GM23338 (cell line): Measurements from ENCODE around the gene ZDHHC11B. TPM values are rescaled to one million over a fixed set of nuclear protein-coding genes. Genes with fewer than 3 reads are reported as not detected.
"Not testable (repeated sequence)": the region's sequence is repeated elsewhere in the genome, so short reads cannot be mapped to it uniquely, and the experiment has no call there.

Source experiments
- ATAC-seq: fragments of 200-7000 bp; cut with Tn5 transposase; 3 replicates; pipeline ENCODE4 v1.9.1; 2020
- DNase-seq: peaks from one replicate; pipeline ENCODE4 v3.0.0-alpha.2; 2015; ENCODE audit warnings: low spot score
- H2AFZ ChIP-seq: fragments of 200-600 bp; sonication (generic); 2 replicates; pipeline ENCODE4 v1.8.0; 2016; ENCODE audit warnings: antibody characterized with exemption, mild to moderate bottlenecking, moderate library complexity
- H3F3A ChIP-seq: fragments of 200-600 bp; sonication (generic); replicated peaks from 2 replicates; pipeline ENCODE4 v1.8.0; 2017; ENCODE audit warnings: antibody characterized with exemption, mixed run types, low read depth
- H3K27ac ChIP-seq: fragments of 200-600 bp; sonication (generic); 2 replicates; pipeline ENCODE4 v1.6.1; 2016; ENCODE audit warnings: low read depth
- H3K27me3 ChIP-seq: fragments of 200-600 bp; sonication (generic); 2 replicates; pipeline ENCODE4 v1.8.0; 2016; ENCODE audit warnings: mild to moderate bottlenecking, mixed run types, moderate library complexity; ENCODE audit not compliant: insufficient read depth
- H3K36me3 ChIP-seq: fragments of 200-600 bp; sonication (generic); 2 replicates; pipeline ENCODE4 v1.8.0; 2016; ENCODE audit warnings: mild to moderate bottlenecking; ENCODE audit not compliant: insufficient read depth
- H3K4me1 ChIP-seq: fragments of 200-600 bp; sonication (generic); 2 replicates; pipeline ENCODE4 v1.8.0; 2016; ENCODE audit warnings: mild to moderate bottlenecking, moderate library complexity; ENCODE audit not compliant: insufficient read depth
- H3K4me2 ChIP-seq: fragments of 200-600 bp; sonication (generic); 2 replicates; pipeline ENCODE4 v1.7.1; 2017; ENCODE audit warnings: mixed run types
- H3K4me3 ChIP-seq: fragments of 200-600 bp; sonication (generic); 2 replicates; pipeline ENCODE4 v1.6.1; 2016; ENCODE audit warnings: mixed run types
- H3K79me2 ChIP-seq: fragments of 200-600 bp; sonication (generic); replicated peaks from 2 replicates; pipeline ENCODE4 v1.8.0; 2017; ENCODE audit warnings: mild to moderate bottlenecking; ENCODE audit not compliant: insufficient read depth
- H3K9me2 ChIP-seq: fragments of 200-600 bp; sonication (generic); 2 replicates; pipeline ENCODE4 v1.8.0; 2017; ENCODE audit not compliant: insufficient read depth
- H4K20me1 ChIP-seq: fragments of 200-600 bp; sonication (generic); replicated peaks from 2 replicates; pipeline ENCODE4 v1.8.0; 2017; ENCODE audit warnings: mild to moderate bottlenecking; ENCODE audit not compliant: insufficient read depth
- H3K27ac Mint-ChIP-seq: 2 replicates; pipeline ENCODE4 v1.8.0; 2020; ENCODE audit warnings: inconsistent platforms, mild to moderate bottlenecking, moderate library complexity, mixed read lengths
- H3K27me3 Mint-ChIP-seq: 3 replicates; pipeline ENCODE4 v1.8.0; 2022; ENCODE audit warnings: low read depth, mild to moderate bottlenecking, moderate library complexity, mixed read lengths, inconsistent platforms; ENCODE audit not compliant: insufficient read depth, poor library complexity
- H3K36me3 Mint-ChIP-seq: 3 replicates; pipeline ENCODE4 v1.8.0; 2021; ENCODE audit warnings: low read depth, mild to moderate bottlenecking, inconsistent platforms, moderate library complexity, mixed read lengths
- H3K4me1 Mint-ChIP-seq: 3 replicates; pipeline ENCODE4 v1.8.0; 2020; ENCODE audit warnings: mild to moderate bottlenecking, inconsistent platforms, mixed read lengths
- H3K4me3 Mint-ChIP-seq: 3 replicates; pipeline ENCODE4 v1.8.0; 2021; ENCODE audit warnings: moderate library complexity, mild to moderate bottlenecking, inconsistent platforms, mixed read lengths
- H3K9me3 Mint-ChIP-seq: 3 replicates; pipeline ENCODE4 v1.8.0; 2020; ENCODE audit warnings: moderate library complexity, mild to moderate bottlenecking, inconsistent platforms, mixed read lengths
- polyA plus RNA-seq: library from polyadenylated mRNA; unstranded; fragments of >200 nt; fragmentation: Nextera tagmentation; extraction: Ambion mirVana; gene quantifications from 2 replicates; pipeline ENCODE4 v1.2.1, GENCODE V29; 2016
- total RNA-seq: library from RNA; depleted of rRNA; stranded (reverse); fragments of >200 nt; shearing (Covaris generic); gene quantifications from 2 replicates; pipeline ENCODE4 v1.2.3, GENCODE V29; 2014

Gene ZDHHC11B
- total and polyA plus RNA-seq, 2 experiments from 2014 or later = 0.89 to 1.2 TPM

DNA sequence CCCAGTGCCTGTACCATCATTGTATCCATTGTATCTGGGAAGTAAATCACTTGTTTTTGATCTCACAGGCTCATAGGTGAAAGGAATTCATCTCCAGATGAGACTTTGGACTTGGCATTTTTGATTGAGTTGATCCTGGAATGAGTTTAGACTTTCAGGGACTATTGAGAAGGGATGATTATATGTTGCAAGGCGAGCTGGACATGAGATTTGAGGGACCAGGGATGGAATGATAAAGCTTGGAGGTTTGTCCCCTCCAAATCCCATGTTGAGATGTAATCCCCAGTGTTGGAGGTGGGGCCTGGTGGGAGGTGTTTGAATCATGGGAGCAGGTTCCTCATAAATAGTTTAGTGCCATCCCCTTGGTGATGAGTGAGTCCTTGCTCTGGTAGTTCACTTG is 10.4 kb upstream of the ZDHHC11B start:
- H3K4me3 Mint-ChIP-seq = not testable (repeated sequence)

GRCh38 chr5:788703-789102 is 4.2 kb upstream of the ZDHHC11B start:
- H4K20me1 ChIP-seq, H3F3A ChIP-seq, H3K79me2 ChIP-seq, H3K4me2 ChIP-seq, H3K4me3 Mint-ChIP-seq, H2AFZ ChIP-seq, H3K27me3 ChIP-seq, H3K9me2 ChIP-seq, H3K27ac ChIP-seq, H3K27ac Mint-ChIP-seq, DNase-seq, ATAC-seq, H3K36me3 ChIP-seq, H3K4me3 ChIP-seq, H3K4me1 Mint-ChIP-seq: not testable (repeated sequence)
- Mint-ChIP-seq H3K27me3 (peaks cover 13% of the 10 kb centered on the region), H3K9me3 (peaks cover 46% of the 10 kb centered on the region), H3K36me3 (peaks cover 45% of the 10 kb centered on the region)
- peaks cover 11% of the 10 kb centered on the region for H3K4me1 ChIP-seq

More for the DNA sequence above, 10.4 kb upstream of the ZDHHC11B start:
- not testable (repeated sequence) for H3K9me2 ChIP-seq, DNase-seq, H4K20me1 ChIP-seq, H3K36me3 ChIP-seq, H3K27ac ChIP-seq, ATAC-seq, H2AFZ ChIP-seq, H3K27me3 Mint-ChIP-seq, H3K79me2 ChIP-seq, H3F3A ChIP-seq, H3K27me3 ChIP-seq, H3K4me2 ChIP-seq, H3K27ac Mint-ChIP-seq, H3K4me3 ChIP-seq
- H3K4me1 ChIP-seq = peaks cover 11% of the 10 kb centered on the region
- peaks cover 55% of the 10 kb centered on the region for H3K36me3 Mint-ChIP-seq
- peaks cover 46% of the 10 kb centered on the region for H3K9me3 Mint-ChIP-seq
- H3K4me1 Mint-ChIP-seq = peaks cover 14% of the 10 kb centered on the region

DNA sequence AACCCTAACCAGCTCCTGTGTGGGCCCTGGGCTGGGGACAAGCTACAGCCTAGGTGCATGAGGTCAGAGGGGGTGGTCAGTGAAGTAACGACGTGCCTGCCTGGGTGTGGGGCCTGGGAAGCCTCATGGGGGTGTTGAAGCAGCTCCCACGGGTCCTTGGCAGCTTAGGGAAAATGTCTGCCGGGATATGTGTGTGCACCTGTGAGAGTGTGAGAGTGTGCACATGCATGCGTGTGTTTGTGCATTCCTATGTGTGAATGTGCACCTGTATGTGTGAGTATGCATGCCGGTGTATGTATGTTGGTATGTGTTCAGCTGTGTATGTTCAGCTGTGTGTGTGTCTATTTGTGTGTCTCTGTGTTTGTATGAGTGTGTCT is 3.3 kb upstream of the ZDHHC11B start:
- H3K4me2 ChIP-seq, H3K4me1 Mint-ChIP-seq, H3F3A ChIP-seq, ATAC-seq, H3K4me1 ChIP-seq, H3K9me2 ChIP-seq, DNase-seq, H4K20me1 ChIP-seq, H3K4me3 ChIP-seq, H3K36me3 ChIP-seq, H3K4me3 Mint-ChIP-seq, H3K27ac Mint-ChIP-seq, H3K79me2 ChIP-seq, H2AFZ ChIP-seq, H3K27ac ChIP-seq: not testable (repeated sequence)
- Mint-ChIP-seq H3K27me3 (peaks cover 14% of the 10 kb centered on the region), H3K36me3 (peaks cover 36% of the 10 kb centered on the region), H3K9me3 (peaks cover 39% of the 10 kb centered on the region)
- H3K27me3 ChIP-seq = peaks cover 13% of the 10 kb centered on the region

DNA sequence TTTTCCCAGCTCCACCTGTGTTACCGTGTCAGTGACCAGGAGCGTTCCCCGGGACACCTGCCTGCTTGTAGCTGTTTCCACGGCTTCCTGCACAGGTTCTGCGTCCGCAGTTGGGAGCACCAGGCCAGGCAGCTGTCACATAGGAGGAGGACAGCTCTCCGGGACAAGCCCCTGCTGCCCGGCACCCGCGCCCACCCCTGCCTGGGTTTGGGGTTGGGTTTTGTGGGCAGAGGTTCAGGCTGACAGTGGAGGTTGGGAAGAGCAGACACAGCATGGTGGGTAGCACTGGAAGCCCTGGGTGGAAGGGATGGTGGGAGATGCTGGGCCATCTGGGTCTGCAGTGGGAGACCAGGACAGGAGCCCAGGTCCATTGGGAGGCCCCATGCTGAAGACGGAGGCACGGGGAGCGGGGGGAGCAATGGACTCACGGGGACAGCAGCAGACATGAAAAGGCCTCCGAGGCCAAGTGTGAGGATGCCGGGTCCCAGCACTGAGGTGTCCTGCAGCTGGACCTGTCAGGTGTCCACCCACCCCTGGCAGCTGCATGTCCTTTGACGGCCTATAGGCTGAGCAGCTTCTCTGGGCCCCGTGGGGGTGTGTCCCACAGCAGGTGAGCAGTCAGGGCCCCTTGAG is 2.8 kb upstream of the ZDHHC11B start:
- not testable (repeated sequence) for H3K4me3 ChIP-seq, H2AFZ ChIP-seq, H3K27ac Mint-ChIP-seq, H3F3A ChIP-seq, H3K9me2 ChIP-seq, H3K36me3 ChIP-seq, H3K4me1 Mint-ChIP-seq, DNase-seq, H4K20me1 ChIP-seq, ATAC-seq, H3K4me2 ChIP-seq, H3K27ac ChIP-seq, H3K4me1 ChIP-seq, H3K4me3 Mint-ChIP-seq, H3K79me2 ChIP-seq
- H3K27me3 ChIP-seq = peaks cover 13% of the 10 kb centered on the region
- H3K27me3 Mint-ChIP-seq = peaks cover 14% of the 10 kb centered on the region
- H3K9me3 Mint-ChIP-seq = peaks cover 35% of the 10 kb centered on the region
- H3K36me3 Mint-ChIP-seq = peaks cover 36% of the 10 kb centered on the region

- Mint-ChIP-seq H3K27me3 (peaks cover 14% of the 10 kb centered on the region), H3K36me3 (peaks cover 22% of the 10 kb centered on the region), H3K9me3 (peaks cover 22% of the 10 kb centered on the region), H3K4me3 (peak overlapping the region; percentile 70)
- H2AFZ ChIP-seq, H3K4me1 Mint-ChIP-seq, H3K4me1 ChIP-seq, H4K20me1 ChIP-seq, H3K27ac Mint-ChIP-seq, H3K9me2 ChIP-seq, H3K27ac ChIP-seq, H3K36me3 ChIP-seq, H3F3A ChIP-seq, H3K79me2 ChIP-seq: not testable (repeated sequence)
- peak overlapping the region; percentile 74 for H3K4me2 ChIP-seq
- peak overlapping the region; percentile 57 for H3K4me3 ChIP-seq
- ATAC-seq (peak; percentile 30), DNase-seq (peak; percentile 20)
- peaks cover 13% of the 10 kb centered on the region for H3K27me3 ChIP-seq
Observed at GRCh38 chr5:785181-785705, 714 bp upstream of the ZDHHC11B start.

- H3K27me3 ChIP-seq = peaks cover 13% of the 10 kb centered on the region
Observed at GRCh38 chr5:783881-784427, 575 bp downstream of the ZDHHC11B start.

More at GRCh38 chr5:783881-784427, 575 bp downstream of the ZDHHC11B start:
- H3K4me1 Mint-ChIP-seq, H3K27ac ChIP-seq, H2AFZ ChIP-seq, H3F3A ChIP-seq, H3K27ac Mint-ChIP-seq, H3K36me3 ChIP-seq, H3K9me2 ChIP-seq, H3K79me2 ChIP-seq, H3K4me1 ChIP-seq, H4K20me1 ChIP-seq: not testable (repeated sequence)
- Mint-ChIP-seq H3K4me3 (peak overlapping the region; percentile 34), H3K9me3 (peaks cover 12% of the 10 kb centered on the region), H3K27me3 (peaks cover 14% of the 10 kb centered on the region), H3K36me3 (peaks cover 13% of the 10 kb centered on the region)
- ATAC-seq (peak; percentile 2; the same call in 2 of the 3 replicates), DNase-seq (peak; percentile 31)
- peak overlapping the region; percentile 57 for H3K4me3 ChIP-seq
- peak overlapping the region; percentile 77 for H3K4me2 ChIP-seq
